ENCODE measurements around the gene MIPEP. TPM values are rescaled to one million over a fixed set of nuclear protein-coding genes. Genes with fewer than 3 reads are reported as not detected.

MIPEP gene
- total and polyA plus RNA-seq, 9 of the 15 experiments (the other 6 are each of a cell fraction or from before 2014, with no cell fraction given): 1.7 to 19.3 (median 13.1) TPM

GRCh38 chr13:23848019-23848418, 41.2 kb downstream of the MIPEP start (continued):
- TF ChIP-seq CUX1 (CRISPR knock-in tag; IDR thresholded peaks at IDR 0.05): no peak

- no peaks in the 10 kb centered on the region for H3K79me2 ChIP-seq (ENCODE audit: control insufficient read depth, insufficient read depth, low read length)
Observed at GRCh38 chr13:23847497-23847896, 41.7 kb downstream of the MIPEP start.

More at GRCh38 chr13:23847497-23847896, 41.7 kb downstream of the MIPEP start:
- Histone ChIP-seq H3K4me2 (ENCODE audit: insufficient read depth, low read length) (no peak overlapping the region), H3K27ac (ENCODE audit: extremely low read depth, low read depth, low read length) (no peak overlapping the region), H3K4me3 (no peak overlapping the region), H4K20me1 (replicated peaks; ENCODE audit: control insufficient read depth, insufficient read depth, low read length) (no peaks in the 10 kb centered on the region), H3K9ac (ENCODE audit: insufficient read depth in 1 of 2, low read depth in 2 of 2, low read length in 2 of 2) (no peak overlapping the region), H3K9me1 (ENCODE audit: control insufficient read depth, insufficient read depth, low read length) (no peaks in the 10 kb centered on the region), H3K36me3 (ENCODE audit: control insufficient read depth, insufficient read depth, low read length) (no peaks in the 10 kb centered on the region), H3K9me3 (replicated peaks; ENCODE audit: control insufficient read depth, insufficient read depth, low read depth, low read length) (no peaks in the 10 kb centered on the region), H3K27me3 (ENCODE audit: control insufficient read depth in 2 of 2, insufficient read depth in 2 of 2, low read length in 2 of 2) (no peaks in the 10 kb centered on the region), H3K4me1 (replicated peaks in 1 of 2; ENCODE audit: control insufficient read depth in 2 of 2, insufficient read depth in 2 of 2, low read length in 2 of 2) (peaks cover 0 to 13% of the 10 kb centered on the region in 2 experiments; a peak in 2 of 5 replicates), H2AFZ (ENCODE audit: low read depth, low read length) (peak overlapping the region; percentile 42; the same call in 1 of the 2 replicates)
- POLR2A ChIA-PET: no interaction called here
- intact Hi-C loops (cut with micrococcal nuclease) (no loop called here), in situ Hi-C loops (cut with MboI) (no loop called here)
- TF ChIP-seq CBFA2T3 (IDR thresholded peaks at IDR 0.05) (peak; percentile 19; the same call in 1 of the 2 replicates), GTF2E2 (tag; IDR thresholded peaks at IDR 0.05) (no peak), ARID1B (IDR thresholded peaks at IDR 0.05) (peak; percentile 21; the same call in 1 of the 2 replicates), NR2C1 (IDR thresholded peaks at IDR 0.05) (peak; percentile 37; the same call in 1 of the 2 replicates), NR2C1 (tag; IDR thresholded peaks at IDR 0.05) (no peak), SOX6 (IDR thresholded peaks at IDR 0.05) (peak; percentile 69; the same call in 1 of the 2 replicates), PKNOX1 (IDR thresholded peaks at IDR 0.05) (peak; percentile 57), ZNF232 (CRISPR knock-in tag; IDR thresholded peaks at IDR 0.05) (no peak), GABPA (tag; conservative IDR thresholded peaks at IDR 0.05; ENCODE audit: low read depth) (peak; percentile 35; the same call in 1 of the 2 replicates), NR2C2 (CRISPR knock-in tag; IDR thresholded peaks at IDR 0.05) (no peak), NR2C2 (tag; IDR thresholded peaks at IDR 0.05) (peak; percentile 39; the same call in 1 of the 2 replicates), EP300 (IDR thresholded peaks at IDR 0.05; ENCODE audit: low read length) (0 out of 2 replicates have a peak, but pooled peaks have one; percentile 13)
- FAIRE-seq: no peak
- DNase-seq (ENCODE audit: extremely low read depth in 1 of 4, low spot score in 3 of 4): no peak
- 7% methylated on average over 2 of the region's 2 CpGs for WGBS (ENCODE audit: insufficient coverage, low coverage, missing lambda C conversion rate)
- CTCF ChIA-PET (ENCODE audit: low intra/inter-chr PET ratio): no interaction called here
- BruUV-seq (replicated peaks): no TSS peak
- no peak for ATAC-seq

Data from K562 (cell line).